Adrenal gland (tissue), 12 donors: ENCODE results near the gene AAMDC. TPM values are rescaled to one million over a fixed set of nuclear protein-coding genes. Genes with fewer than 3 reads are reported as not detected.

Experiments
- DNase-seq, 7 donors: peaks; one replicate each; pipeline ENCODE4 v3.0.0-alpha.2; 2019 to 2020
- H3K27ac ChIP-seq, 5 donors: fragments of 200-600 bp; sonication (generic) in 4 of 5; 1 replicate in 3 of 5; 2 replicates in 2 of 5; pipeline versions ENCODE4 v1.5.1 to v1.8.0; 2016 to 2020; ENCODE audit warnings: mild to moderate bottlenecking in 1 of 5
- H3K27me3 ChIP-seq: fragments of 200-600 bp; 2 replicates; pipeline ENCODE4 v1.8.0; 2021
- H3K36me3 ChIP-seq, 2 donors: fragments of 200-600 bp; replicated peaks in 1 of 2; 1 replicate in 1 of 2; 2 replicates in 1 of 2; pipeline versions ENCODE4 v1.5.1 to v1.8.0; 2018 to 2022
- H3K4me1 ChIP-seq, 2 donors: fragments of 200-600 bp; replicated peaks in 1 of 2; 1 replicate in 1 of 2; 2 replicates in 1 of 2; pipeline versions ENCODE4 v1.5.1 to v1.8.0; 2018 to 2021
- H3K4me3 ChIP-seq, 4 donors: fragments of 200-600 bp; sonication (generic) in 3 of 4; one replicate each; pipeline ENCODE4 v1.5.1; 2016 to 2018
- H3K9me3 ChIP-seq, 3 donors: fragments of 200-600 bp; sonication (generic) in 1 of 3; replicated peaks in 1 of 3; 1 replicate in 2 of 3; 2 replicates in 1 of 3; pipeline versions ENCODE4 v1.5.1 to v1.8.0; 2016 to 2021
- POLR2A ChIP-seq, 2 donors: fragments of 450-650 bp; IDR thresholded peaks; one replicate each; pipeline ENCODE4 v1.6.1; 2017; ENCODE audit warnings: antibody characterized with exemption in 2 of 2, mild to moderate bottlenecking in 2 of 2, moderate library complexity in 1 of 2
- WGBS, 4 donors: extraction: QIAGEN DNeasy Blood & Tissue Kit in 2 of 4; methylation state at CpG; one replicate each; pipeline versions ENCODE4 v1.1.5 to v1.1.7; 2013 to 2017; 5-methylcytosine and 5-hydroxymethylcytosine counted together
- intact Hi-C, 2 donors: fragments of 100-400 bp; cut with DNase I; formaldehyde crosslinking; loops; one replicate each; pipeline versions ENCODE4 v1.14.1 to v1.15.0; 2022 to 2023
- polyA plus RNA-seq, 3 donors: library from polyadenylated mRNA; stranded (reverse); fragments of 200-250 nt in 2 of 3; fragments of 350-450 nt in 1 of 3; fragmentation: Illumina TruSeq in 1 of 3; extraction: RNeasy Lipid Tissue Mini Kit (QIAGEN cat#74804) in 1 of 3; gene quantifications; one replicate each; pipeline ENCODE4 v1.2.3, GENCODE V29; 2013 to 2014
- total RNA-seq, 9 donors: library from RNA; depleted of rRNA in 4 of 9; stranded (reverse); fragments of >200 nt in 4 of 9; fragments of 120-200 nt in 1 of 9; fragmentation: NEBNext Ultra II Directional in 1 of 9; extraction: Animal tissue kit (Norgen Biotek cat#: 25700) in 1 of 9; gene quantifications; one replicate each; pipeline versions ENCODE4 v1.1.0 to v1.2.4, GENCODE V29; 2013 to 2023
- TF ChIP-seq, protein P1 (sequence below), 6 experiments: fragments of 450-650 bp in 4 of 6; fragments of 200-600 bp in 2 of 6; sonication (generic) in 1 of 6; IDR thresholded peaks; 1 replicate in 5 of 6; 2 replicates in 1 of 6; pipeline versions ENCODE4 v1.5.1 to v1.8.0; 2016 to 2021; ENCODE audit warnings: antibody characterized with exemption in 6 of 6, mild to moderate bottlenecking in 2 of 6, moderate library complexity in 1 of 6
- donor health status: healthy with polysubstance abuse.
- donor health status: Bipolar disorder and iron deficiency.
- donor health status: DM: yes; HTN: yes; CAD: no.
- donor health status: DM: no; HTN: no; CAD: no.
- donor health status: DM: no; HTN: no; CAD: no.
- donor health status: DM: yes; HTN: yes; CAD: no.

Gene AAMDC
- total and polyA plus RNA-seq, 12 donors: 85.6 to 581 (median 148) TPM

DNA sequence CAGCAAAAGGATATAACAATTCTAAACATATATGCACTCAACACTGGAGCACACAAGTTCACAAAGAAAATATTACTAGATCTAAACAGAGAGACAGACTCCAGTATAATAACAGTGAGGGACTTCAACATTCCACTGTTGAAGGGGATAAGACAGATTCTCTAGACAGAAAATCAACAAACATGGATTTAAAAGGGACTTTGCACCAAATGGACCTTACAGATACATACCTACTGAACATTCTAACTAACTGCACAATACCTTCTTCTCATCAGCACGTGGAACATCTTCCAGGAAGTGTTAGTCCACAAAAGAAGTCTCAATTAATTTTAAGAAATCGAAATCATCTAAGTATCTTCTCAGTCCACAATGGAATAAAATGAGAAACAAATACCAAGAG, 27.0 kb upstream of the AAMDC start:
- 93 to 96% (median 95%) methylated on average over 2 of the region's 2 CpGs for WGBS, 4 donors
- Histone ChIP-seq H3K4me3 (no peak overlapping the region), H3K9me3 (no peaks in the 10 kb centered on the region), H3K27ac (no peak overlapping the region), H3K4me1 (peaks cover 0 to 3% of the 10 kb centered on the region in 2 donors), H3K36me3 (no peaks in the 10 kb centered on the region), H3K27me3 (no peaks in the 10 kb centered on the region)
- TF ChIP-seq POLR2A (IDR thresholded peaks at IDR 0.05): no peak
- TF ChIP-seq, protein P1, sequence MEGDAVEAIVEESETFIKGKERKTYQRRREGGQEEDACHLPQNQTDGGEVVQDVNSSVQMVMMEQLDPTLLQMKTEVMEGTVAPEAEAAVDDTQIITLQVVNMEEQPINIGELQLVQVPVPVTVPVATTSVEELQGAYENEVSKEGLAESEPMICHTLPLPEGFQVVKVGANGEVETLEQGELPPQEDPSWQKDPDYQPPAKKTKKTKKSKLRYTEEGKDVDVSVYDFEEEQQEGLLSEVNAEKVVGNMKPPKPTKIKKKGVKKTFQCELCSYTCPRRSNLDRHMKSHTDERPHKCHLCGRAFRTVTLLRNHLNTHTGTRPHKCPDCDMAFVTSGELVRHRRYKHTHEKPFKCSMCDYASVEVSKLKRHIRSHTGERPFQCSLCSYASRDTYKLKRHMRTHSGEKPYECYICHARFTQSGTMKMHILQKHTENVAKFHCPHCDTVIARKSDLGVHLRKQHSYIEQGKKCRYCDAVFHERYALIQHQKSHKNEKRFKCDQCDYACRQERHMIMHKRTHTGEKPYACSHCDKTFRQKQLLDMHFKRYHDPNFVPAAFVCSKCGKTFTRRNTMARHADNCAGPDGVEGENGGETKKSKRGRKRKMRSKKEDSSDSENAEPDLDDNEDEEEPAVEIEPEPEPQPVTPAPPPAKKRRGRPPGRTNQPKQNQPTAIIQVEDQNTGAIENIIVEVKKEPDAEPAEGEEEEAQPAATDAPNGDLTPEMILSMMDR (IDR thresholded peaks at IDR 0.05): no peak
- intact Hi-C loops: no loop called here
- no peak for DNase-seq

DNA sequence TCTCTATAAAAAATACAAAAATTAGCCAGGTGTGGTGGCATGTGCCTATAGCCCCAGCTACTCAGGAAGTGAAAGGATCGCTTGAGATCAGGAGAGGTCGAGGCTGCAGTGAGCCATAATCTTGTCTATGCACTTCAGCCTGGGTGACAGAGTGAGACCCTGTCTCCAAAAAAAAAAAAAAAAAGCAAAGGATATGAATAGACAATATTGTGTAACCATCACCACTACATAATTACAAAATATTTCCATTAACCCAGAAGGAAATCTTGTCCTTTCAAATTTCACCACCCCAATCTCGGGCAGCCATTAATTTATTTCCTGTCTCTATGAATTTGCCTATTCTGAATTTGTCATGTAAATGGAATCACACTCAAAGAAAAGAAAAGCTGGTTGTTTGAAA, 21.6 kb upstream of the AAMDC start:
- H3K27me3 ChIP-seq: no peaks in the 10 kb centered on the region
- WGBS, 4 donors: 53 to 59% (median 53%) methylated on average over 3 of the region's 3 CpGs
- no peak overlapping the region for H3K4me3 ChIP-seq
- DNase-seq: peak in 1 of 7 donors; percentile 5
- no peaks in the 10 kb centered on the region for H3K36me3 ChIP-seq
- TF ChIP-seq POLR2A (IDR thresholded peaks at IDR 0.05): no peak
- TF ChIP-seq, protein P1 (IDR thresholded peaks at IDR 0.05): no peak
- peaks cover 0 to 26% of the 10 kb centered on the region in 2 donors for H3K4me1 ChIP-seq
- intact Hi-C loops: no loop called here
- H3K9me3 ChIP-seq: no peaks in the 10 kb centered on the region
- H3K27ac ChIP-seq: peak overlapping the region in 2 of 5 donors; percentile 27 to 70

DNA sequence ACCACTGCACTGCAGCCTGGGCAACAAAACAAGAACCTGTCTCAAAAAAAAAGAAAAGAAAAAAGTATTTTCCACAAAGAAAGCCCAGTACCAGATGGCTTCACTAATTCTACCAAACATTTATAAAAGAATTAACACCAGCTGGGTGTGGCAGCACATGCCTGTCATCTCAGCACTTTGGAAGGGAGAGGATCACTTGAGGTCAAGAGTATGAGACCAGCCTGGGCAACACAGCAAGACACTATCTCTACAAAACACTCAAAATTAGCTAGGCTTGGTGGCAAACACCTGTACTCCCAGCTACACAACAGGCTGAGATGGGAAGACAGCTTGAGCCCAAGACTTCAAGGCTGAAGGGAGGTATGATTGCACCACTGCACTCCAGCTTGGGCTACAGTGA, 20.5 kb upstream of the AAMDC start:
- Histone ChIP-seq H3K27ac (peak overlapping the region in 1 of 5 donors; percentile 27), H3K9me3 (no peaks in the 10 kb centered on the region), H3K27me3 (no peaks in the 10 kb centered on the region), H3K4me1 (peaks cover 0 to 26% of the 10 kb centered on the region in 2 donors), H3K36me3 (no peaks in the 10 kb centered on the region), H3K4me3 (no peak overlapping the region)
- no peak for DNase-seq
- TF ChIP-seq, protein P1 (IDR thresholded peaks at IDR 0.05): no peak
- no peak for TF ChIP-seq POLR2A (IDR thresholded peaks at IDR 0.05)
- intact Hi-C loops: no loop called here

DNA sequence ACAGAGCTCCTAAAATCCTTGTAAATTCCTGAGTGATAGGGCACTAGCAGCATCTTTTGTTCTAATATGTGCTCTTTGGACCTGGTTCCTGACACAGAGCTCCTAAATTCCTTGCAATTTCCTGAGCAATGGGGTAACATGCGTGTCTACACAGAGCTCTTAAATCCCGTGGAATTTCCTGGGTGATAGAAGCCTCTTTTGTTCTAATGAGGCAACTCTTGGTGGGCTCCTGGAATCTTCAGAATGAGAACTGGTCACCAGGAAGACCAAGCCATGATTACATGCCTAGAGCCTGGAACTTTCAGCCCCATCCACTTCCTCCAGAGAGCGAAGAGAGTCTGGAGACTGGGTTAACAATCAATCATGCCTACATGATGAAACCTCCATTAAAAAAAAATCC, 19.5 kb upstream of the AAMDC start:
- H3K27me3 ChIP-seq: no peaks in the 10 kb centered on the region
- no peaks in the 10 kb centered on the region for H3K36me3 ChIP-seq
- 72 to 82% (median 76%) methylated on average over 3 of the region's 3 CpGs for WGBS, 4 donors
- intact Hi-C loops: no loop called here
- no peak overlapping the region for H3K4me3 ChIP-seq
- no peak for DNase-seq
- H3K4me1 ChIP-seq: peaks cover 0 to 26% of the 10 kb centered on the region in 2 donors
- H3K9me3 ChIP-seq: no peaks in the 10 kb centered on the region
- no peak overlapping the region for H3K27ac ChIP-seq
- no peak for TF ChIP-seq POLR2A (IDR thresholded peaks at IDR 0.05)
- TF ChIP-seq, protein P1 (IDR thresholded peaks at IDR 0.05): no peak
